GM12872 (cell line): ENCODE data around the gene C10orf143.

Experiments
- CTCF ChIP-seq: IDR thresholded peaks from 3 replicates; pipeline ENCODE4 v1.5.1; 2011; ENCODE audit warnings: low read depth, mild to moderate bottlenecking, low read length, moderate library complexity; ENCODE audit not compliant: insufficient read depth

Gene C10orf143

DNA sequence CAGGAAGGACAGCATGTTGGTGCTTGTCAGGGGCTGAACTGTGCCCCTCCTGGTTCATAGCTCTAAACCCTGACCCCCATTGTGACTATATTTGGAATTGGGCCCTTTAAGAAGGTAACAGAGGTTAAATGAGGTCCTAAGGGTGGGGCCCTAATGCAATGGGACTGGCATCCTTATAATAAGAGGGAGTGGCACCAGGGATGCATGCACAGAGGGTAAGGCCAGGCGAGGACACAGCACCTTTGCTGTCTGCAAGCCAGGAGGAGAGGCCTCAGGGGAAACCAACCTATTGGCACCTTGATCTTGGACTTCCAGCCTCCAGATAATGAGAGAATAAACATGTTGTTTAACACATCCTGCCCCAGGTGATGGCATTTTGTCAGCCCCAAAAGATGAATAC lies 85.3 kb downstream of the C10orf143 start:
- TF ChIP-seq CTCF: no peak

DNA sequence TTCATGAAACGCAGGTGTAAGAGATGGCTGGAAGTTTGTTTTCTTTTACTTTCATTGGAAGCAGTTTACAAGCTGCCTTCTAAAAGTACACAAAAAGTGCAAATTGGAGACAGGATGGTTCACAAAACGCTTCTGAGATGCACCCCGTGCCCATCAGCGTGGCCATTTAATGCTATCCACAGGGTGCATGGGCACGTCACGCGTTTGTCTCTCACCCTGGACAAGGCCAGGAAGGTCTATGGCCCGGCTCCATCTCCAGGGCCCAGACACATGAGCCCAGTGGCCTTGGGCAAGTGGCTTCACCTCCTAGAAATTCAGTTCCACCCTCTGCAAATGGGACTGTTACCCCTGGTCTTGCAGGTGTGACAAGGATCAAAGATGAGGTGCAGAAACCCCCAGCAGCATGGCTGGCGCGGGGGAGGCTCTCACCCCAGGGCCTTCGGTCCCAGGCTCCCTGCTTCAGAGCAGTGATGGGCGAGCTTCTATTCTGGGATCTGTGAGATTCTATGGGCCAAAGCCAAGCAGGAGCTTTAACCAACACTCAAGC lies 85.8 kb downstream of the C10orf143 start:
- no peak for TF ChIP-seq CTCF

DNA sequence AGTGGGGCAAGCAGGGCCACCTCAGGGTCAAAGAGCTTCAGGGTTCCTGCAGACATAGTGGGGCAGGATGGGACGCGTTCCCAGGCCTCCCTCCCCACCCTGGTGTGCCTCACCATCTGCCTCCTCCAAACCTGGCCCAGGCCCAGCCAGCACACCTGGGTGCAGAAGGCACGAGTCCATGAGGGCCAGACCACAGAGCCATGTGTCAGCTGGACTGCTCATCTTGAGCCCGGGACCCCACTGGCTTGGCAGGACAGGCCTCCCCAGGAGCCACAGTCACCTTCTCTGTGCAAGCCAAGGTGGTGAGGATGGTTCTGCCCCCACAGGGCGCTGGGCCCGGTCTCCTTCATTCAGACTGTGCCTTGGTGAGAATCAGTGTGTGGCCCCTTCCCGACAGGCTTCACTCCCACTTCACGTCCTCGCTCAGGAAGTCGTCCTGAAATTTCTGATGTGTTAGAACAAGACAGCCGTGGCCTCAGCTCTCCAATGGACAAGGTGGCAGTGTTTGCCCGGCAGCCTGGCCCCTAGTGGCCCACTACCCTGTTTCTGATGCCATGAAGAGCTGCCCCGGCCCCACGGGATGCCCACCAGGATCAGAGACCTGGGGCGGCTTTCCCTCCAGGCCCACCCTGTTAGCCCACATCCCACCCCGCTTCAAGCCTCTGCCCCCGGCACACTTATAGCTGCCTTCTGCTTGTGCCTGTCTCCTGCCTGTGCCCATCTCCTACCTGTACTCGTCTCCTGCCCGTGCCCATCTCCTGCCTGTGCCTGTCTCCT lies 87.0 kb downstream of the C10orf143 start:
- no peak for TF ChIP-seq CTCF

- no peak for TF ChIP-seq CTCF
These were observed 87.9 kb downstream of the C10orf143 start for GRCh38 chr10:130022511-130023299.

DNA sequence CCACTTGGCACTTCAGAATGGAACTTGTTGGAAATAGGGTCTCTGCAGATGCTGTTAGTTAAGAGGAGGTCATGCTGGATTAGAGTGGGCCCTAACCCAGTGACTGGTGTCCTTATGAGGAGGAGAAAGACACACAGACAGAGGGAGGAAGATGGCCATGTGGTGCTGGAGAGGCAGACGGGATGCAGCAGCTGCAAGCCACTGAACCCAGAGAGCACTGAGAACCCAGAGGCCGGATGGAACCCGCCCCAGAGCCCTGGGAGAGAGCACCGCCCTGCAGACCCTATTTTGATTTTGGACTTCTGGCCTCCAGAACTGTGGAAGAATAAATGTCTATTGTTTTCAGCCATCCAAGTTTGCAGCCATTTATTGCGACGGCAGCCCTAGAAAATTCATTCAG lies 88.5 kb downstream of the C10orf143 start:
- no peak for TF ChIP-seq CTCF

- TF ChIP-seq CTCF: no peak
These were observed 89.2 kb downstream of the C10orf143 start for GRCh38 chr10:130021383-130021950.

GRCh38 chr10:130020651-130021382 lies 89.8 kb downstream of the C10orf143 start:
- TF ChIP-seq CTCF: no peak
